ENCODE results near the gene LAMA2.

Gene LAMA2

GRCh38 chr6:129252377-129253071 is 369.6 kb downstream of the LAMA2 start:
- TF ChIP-seq CTCF (IDR thresholded peaks at IDR 0.05; ENCODE audit: insufficient read depth, missing control alignments), result no peak
- no peak for FAIRE-seq
- no peak for DNase-seq (ENCODE audit: insufficient read length, low spot score)

- FAIRE-seq (no peak), DNase-seq (ENCODE audit: insufficient read length, low spot score) (no peak)
- no peak for TF ChIP-seq CTCF (IDR thresholded peaks at IDR 0.05; ENCODE audit: insufficient read depth, missing control alignments)
Observed at GRCh38 chr6:129253242-129253641, 370.3 kb downstream of the LAMA2 start.

- FAIRE-seq (no peak), DNase-seq (ENCODE audit: insufficient read length, low spot score) (no peak)
- no peak for TF ChIP-seq CTCF (IDR thresholded peaks at IDR 0.05; ENCODE audit: insufficient read depth, missing control alignments)
Observed at GRCh38 chr6:129253727-129254126, 370.8 kb downstream of the LAMA2 start.

- DNase-seq (ENCODE audit: insufficient read length, low spot score) (no peak), FAIRE-seq (peak; percentile 21)
Observed at GRCh38 chr6:129257196-129257595, 374.3 kb downstream of the LAMA2 start.

GRCh38 chr6:129262661-129263060 is 379.7 kb downstream of the LAMA2 start:
- DNase-seq (ENCODE audit: insufficient read length, low spot score), result no peak
- TF ChIP-seq CTCF (IDR thresholded peaks at IDR 0.05; ENCODE audit: insufficient read depth, missing control alignments), result no peak
- no peak for FAIRE-seq

More at GRCh38 chr6:129257196-129257595, 374.3 kb downstream of the LAMA2 start:
- TF ChIP-seq CTCF (IDR thresholded peaks at IDR 0.05; ENCODE audit: insufficient read depth, missing control alignments), result no peak

- DNase-seq (ENCODE audit: insufficient read length, low spot score) (no peak), FAIRE-seq (no peak)
- TF ChIP-seq CTCF (IDR thresholded peaks at IDR 0.05; ENCODE audit: insufficient read depth, missing control alignments), result no peak
Observed at GRCh38 chr6:129263176-129263575, 380.2 kb downstream of the LAMA2 start.

- FAIRE-seq, result no peak
- TF ChIP-seq CTCF (IDR thresholded peaks at IDR 0.05; ENCODE audit: insufficient read depth, missing control alignments), result no peak
- no peak for DNase-seq (ENCODE audit: insufficient read length, low spot score)
Observed at GRCh38 chr6:129264480-129265045, 381.6 kb downstream of the LAMA2 start.
